ENCODE measurements around the gene EPHA3. TPM values are rescaled to one million over a fixed set of nuclear protein-coding genes. Genes with fewer than 3 reads are reported as not detected.

EPHA3 gene
- total and polyA plus RNA-seq, 7 donors, result under 0.01 to 23.5 (median 13.3) TPM; not detected in 1

DNA sequence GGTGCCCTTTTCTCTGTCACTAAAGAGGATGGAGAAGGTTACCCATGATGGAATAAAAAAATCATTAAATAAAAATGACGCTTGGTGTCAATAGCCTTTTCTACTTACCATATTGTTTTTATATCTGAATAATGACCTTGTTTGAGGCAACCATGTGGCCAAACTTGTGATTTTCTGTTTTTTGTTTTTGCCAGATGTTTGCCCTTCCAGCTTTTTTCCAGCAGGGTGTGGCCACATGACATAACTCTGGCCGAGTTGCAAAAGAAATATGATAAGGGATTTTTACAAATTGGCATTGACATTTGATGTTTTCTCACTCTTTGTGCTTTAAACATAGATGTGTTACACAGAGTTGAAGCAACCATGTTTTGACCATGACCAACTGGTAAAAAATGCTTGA is 39.7 kb upstream of the EPHA3 start:
- DNase-seq, result no peak
- Histone ChIP-seq H3K27ac (no peak overlapping the region), H3K27me3 (no peaks in the 10 kb centered on the region), H3K36me3 (no peaks in the 10 kb centered on the region), H3K9me3 (no peaks in the 10 kb centered on the region), H3K4me1 (no peaks in the 10 kb centered on the region), H3K4me3 (no peak overlapping the region)
- TF ChIP-seq EP300 (IDR thresholded peaks at IDR 0.05) (no peak), CTCF (IDR thresholded peaks at IDR 0.05) (no peak), POLR2A (IDR thresholded peaks at IDR 0.05) (no peak), POLR2AphosphoS5 (IDR thresholded peaks at IDR 0.05) (no peak)
- WGBS, 2 donors, result 62 to 73% methylated on average over 2 of the region's 2 CpGs
- intact Hi-C loops (cut with DNase I), result no loop called here

DNA sequence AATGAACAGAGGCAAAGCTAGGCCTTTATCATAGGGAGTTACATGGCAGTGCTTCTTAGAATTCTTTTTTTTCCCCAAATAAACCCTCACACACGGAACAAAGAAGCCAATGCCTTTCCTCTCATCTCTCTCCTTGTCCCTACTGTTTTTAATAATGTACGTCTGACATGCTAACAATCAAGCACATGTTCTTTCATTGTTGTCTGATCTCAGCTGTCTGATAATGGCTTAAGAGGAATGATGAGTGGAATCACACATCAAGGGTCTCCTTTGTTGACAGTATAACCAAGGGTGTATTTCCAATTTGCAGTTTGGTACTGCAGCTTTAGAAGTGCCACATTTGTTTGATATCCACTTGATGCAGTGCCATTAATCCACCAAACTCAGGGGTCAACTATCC is 34.8 kb upstream of the EPHA3 start:
- DNase-seq, result no peak
- peaks cover 0 to 4% (median 0%) of the 10 kb centered on the region in 4 donors for H3K9me3 ChIP-seq
- H3K36me3 ChIP-seq, result no peaks in the 10 kb centered on the region
- intact Hi-C loops (cut with DNase I), result no loop called here
- no peaks in the 10 kb centered on the region for H3K27me3 ChIP-seq
- no peak overlapping the region for H3K27ac ChIP-seq
- no peak for TF ChIP-seq EP300 (IDR thresholded peaks at IDR 0.05)
- TF ChIP-seq POLR2A (IDR thresholded peaks at IDR 0.05), result no peak
- TF ChIP-seq POLR2AphosphoS5 (IDR thresholded peaks at IDR 0.05), result no peak
- no peak for TF ChIP-seq CTCF (IDR thresholded peaks at IDR 0.05)
- no peak overlapping the region for H3K4me3 ChIP-seq
- WGBS, 2 donors, result 59 to 66% methylated on average over 2 of the region's 2 CpGs
- no peaks in the 10 kb centered on the region for H3K4me1 ChIP-seq

DNA sequence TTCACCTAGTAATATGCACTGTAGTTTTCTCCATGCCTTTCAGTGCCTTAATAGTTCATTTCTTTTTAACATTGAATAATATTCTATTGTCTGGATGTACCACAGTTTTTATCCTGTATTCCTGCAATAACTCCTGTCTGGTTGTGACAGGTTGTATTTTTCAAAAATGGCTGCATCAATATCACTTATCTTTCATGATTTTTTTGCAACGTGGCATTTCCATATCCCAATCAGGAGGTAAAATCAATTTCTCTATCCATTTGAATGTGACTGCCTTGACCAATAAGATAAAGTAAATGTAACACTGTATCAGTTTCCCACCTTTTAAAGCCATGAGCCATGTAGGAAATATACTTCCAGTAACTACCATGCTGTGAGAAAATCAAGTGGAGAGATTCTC is 27.5 kb upstream of the EPHA3 start:
- intact Hi-C loops (cut with DNase I), result no loop called here
- no peak for DNase-seq
- WGBS, 2 donors, result 64 to 82% methylated on average over 1 of the region's 1 CpG
- no peaks in the 10 kb centered on the region for H3K4me1 ChIP-seq
- TF ChIP-seq POLR2AphosphoS5 (IDR thresholded peaks at IDR 0.05), result no peak
- TF ChIP-seq POLR2A (IDR thresholded peaks at IDR 0.05), result no peak
- no peak for TF ChIP-seq EP300 (IDR thresholded peaks at IDR 0.05)
- TF ChIP-seq CTCF (IDR thresholded peaks at IDR 0.05), result no peak
- peaks cover 0 to 4% (median 0%) of the 10 kb centered on the region in 4 donors for H3K9me3 ChIP-seq
- no peak overlapping the region for H3K4me3 ChIP-seq
- no peaks in the 10 kb centered on the region for H3K36me3 ChIP-seq
- H3K27me3 ChIP-seq, result no peaks in the 10 kb centered on the region
- no peak overlapping the region for H3K27ac ChIP-seq

DNA sequence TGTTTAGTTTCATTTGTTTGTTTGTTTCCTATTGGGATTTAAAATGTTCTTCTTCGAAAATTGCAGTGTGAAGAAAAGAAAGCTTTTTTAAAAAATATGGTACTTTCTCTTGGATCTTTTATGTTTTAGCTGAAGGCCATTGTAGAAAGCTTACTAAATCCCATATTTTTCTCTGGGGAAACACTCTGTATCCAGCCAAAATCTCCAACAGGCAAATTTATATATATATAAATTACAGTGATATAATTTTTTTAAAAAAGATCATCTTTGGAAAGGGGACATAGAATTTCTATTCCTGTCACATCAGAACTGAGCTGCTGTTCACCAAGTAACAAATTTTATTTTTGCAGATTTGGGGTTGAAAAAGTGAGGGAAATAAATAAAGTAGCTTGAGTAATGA is 19.6 kb upstream of the EPHA3 start:
- Histone ChIP-seq H3K4me1 (no peaks in the 10 kb centered on the region), H3K27me3 (no peaks in the 10 kb centered on the region), H3K4me3 (no peak overlapping the region), H3K9me3 (no peaks in the 10 kb centered on the region), H3K36me3 (no peaks in the 10 kb centered on the region), H3K27ac (no peak overlapping the region)
- TF ChIP-seq POLR2A (IDR thresholded peaks at IDR 0.05), result no peak
- TF ChIP-seq CTCF (IDR thresholded peaks at IDR 0.05), result no peak
- intact Hi-C loops (cut with DNase I), result no loop called here
- WGBS, 2 donors, result 62 to 74% methylated on average over 1 of the region's 1 CpG
- DNase-seq, result no peak

DNA sequence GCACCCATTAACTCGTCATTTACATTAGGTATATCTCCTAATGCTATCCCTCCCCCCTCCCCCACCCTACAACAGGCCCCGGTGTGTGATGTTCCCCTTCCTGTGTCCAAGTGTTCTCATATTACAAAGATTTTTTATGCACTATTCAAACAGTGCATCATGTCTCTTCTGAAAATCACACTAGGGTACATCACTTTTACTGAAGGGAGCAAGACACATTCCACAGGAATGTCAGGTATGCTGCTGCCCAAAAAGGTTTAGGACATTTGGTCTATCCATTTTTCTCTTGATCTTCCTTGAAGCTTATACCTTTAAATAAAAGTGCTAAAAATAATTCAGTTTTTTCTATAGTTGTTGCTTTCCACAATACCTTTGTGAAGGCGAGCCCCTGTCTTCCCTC is 9.2 kb upstream of the EPHA3 start:
- Histone ChIP-seq H3K9me3 (no peaks in the 10 kb centered on the region), H3K4me3 (no peak overlapping the region), H3K27ac (no peak overlapping the region), H3K4me1 (no peaks in the 10 kb centered on the region), H3K36me3 (no peaks in the 10 kb centered on the region), H3K27me3 (no peaks in the 10 kb centered on the region)
- 77 to 90% methylated on average over 3 of the region's 3 CpGs for WGBS, 2 donors
- intact Hi-C loops (cut with DNase I), result no loop called here
- DNase-seq, result no peak
- no peak for TF ChIP-seq POLR2A (IDR thresholded peaks at IDR 0.05)
- no peak for TF ChIP-seq EP300 (IDR thresholded peaks at IDR 0.05)
- TF ChIP-seq POLR2AphosphoS5 (IDR thresholded peaks at IDR 0.05), result no peak
- TF ChIP-seq CTCF (IDR thresholded peaks at IDR 0.05), result no peak
